HCT116 (cell line): Measurements from ENCODE around the gene MFGE8. TPM values are rescaled to one million over a fixed set of nuclear protein-coding genes. Genes with fewer than 3 reads are reported as not detected.

Source experiments
- CTCF ChIP-seq, 3 experiments: fragments of 200-600 bp in 1 of 3; sonication (generic) in 1 of 3; IDR thresholded peaks in 2 of 3; conservative IDR thresholded peaks in 1 of 3; 2 replicates each; pipeline ENCODE4 v1.5.1; 2012 to 2017; ENCODE audit warnings: low read depth in 2 of 3, low read length in 2 of 3, antibody characterized with exemption in 1 of 3, borderline replicate concordance in 1 of 3, control low read depth in 1 of 3, mild to moderate bottlenecking in 1 of 3, mixed read lengths in 1 of 3, mixed run types in 1 of 3, moderate library complexity in 1 of 3; ENCODE audit not compliant: insufficient read depth in 1 of 3
- EZH2phosphoT487 ChIP-seq: fragments of 200-600 bp; IDR thresholded peaks from 2 replicates; pipeline ENCODE4 v1.6.1; 2018; ENCODE audit warnings: antibody characterized with exemption, borderline replicate concordance
- JUND ChIP-seq: IDR thresholded peaks from 2 replicates; pipeline ENCODE4 v1.6.1; 2012
- POLR2AphosphoS5 ChIP-seq: IDR thresholded peaks from 2 replicates; pipeline ENCODE4 v1.6.1; 2011; ENCODE audit warnings: mild to moderate bottlenecking, low read depth, low read length, moderate library complexity
- REST ChIP-seq: IDR thresholded peaks from 2 replicates; pipeline ENCODE4 v1.6.1; 2012; ENCODE audit warnings: low read depth
- ZBTB33 ChIP-seq: IDR thresholded peaks from 2 replicates; pipeline ENCODE4 v1.6.1; 2011; ENCODE audit warnings: mild to moderate bottlenecking, low read length, moderate library complexity; ENCODE audit not compliant: insufficient replicate concordance; ENCODE audit errors: extremely low read depth
- ZFX ChIP-seq: fragments of 450-650 bp; IDR thresholded peaks from 2 replicates; pipeline ENCODE4 v1.6.1; 2017
- total RNA-seq: library from RNA; stranded (reverse); gene quantifications from one replicate; pipeline ENCODE4 v1.2.1, GENCODE V29; 2021; ENCODE audit not compliant: unreplicated experiment

MFGE8 gene
- total RNA-seq, 1 experiment from 2014 or later, result 70.7 TPM

DNA sequence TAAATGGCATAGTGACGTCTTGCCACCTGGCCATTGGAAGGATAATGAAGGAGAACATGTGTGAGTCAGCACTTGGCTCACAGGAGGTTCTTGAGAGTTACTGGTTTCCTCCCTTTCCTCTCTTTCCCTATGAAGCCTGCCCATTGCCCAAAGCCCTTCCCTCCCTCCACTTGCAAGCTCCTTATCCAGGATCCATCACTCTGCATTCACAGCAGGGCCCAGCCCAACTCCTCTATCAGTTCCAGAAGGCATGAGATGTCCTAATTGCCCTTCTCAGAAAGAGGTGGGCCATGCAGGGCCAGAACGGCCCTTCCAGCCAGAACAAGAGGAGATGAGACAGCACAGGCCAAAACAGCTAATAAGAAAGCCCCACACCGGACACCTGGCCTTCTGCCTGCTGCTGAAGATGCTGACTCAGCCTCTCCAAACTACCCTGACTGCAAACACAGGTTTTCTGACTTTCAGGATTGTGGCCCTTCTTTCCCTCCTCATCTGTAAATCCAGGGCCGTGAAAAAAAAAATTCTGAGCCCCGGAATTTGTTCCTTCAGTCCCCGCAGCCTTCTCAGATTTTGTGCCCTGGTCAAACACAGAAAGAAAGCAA is 47.6 kb downstream of the MFGE8 start (continued):
- TF ChIP-seq ZBTB33 (no peak), REST (no peak), JUND (no peak), EZH2phosphoT487 (no peak), POLR2AphosphoS5 (no peak), CTCF (IDR thresholded peaks at IDR 0.05 in 2 of 3, conservative IDR thresholded peaks at IDR 0.05 in 1 of 3; ENCODE audit: borderline replicate concordance in 1 of 3, insufficient read depth in 1 of 3, low read depth in 2 of 3, low read length in 2 of 3) (no peak), ZFX (no peak)
